H1 (cell line): ENCODE results near the gene MIR17HG. TPM values are rescaled to one million over a fixed set of nuclear protein-coding genes. Genes with fewer than 3 reads are reported as not detected.

ENCODE experiments used
- CTCF ChIA-PET: fragments of 300-600 bp; sonication (Branson Sonifier 250); formaldehyde crosslinking; loops from one replicate; lab custom pipeline; 2021; ENCODE audit not compliant: partially characterized antibody; lab: Charles Lee
- POLR2A ChIA-PET: fragments of 300-600 bp; sonication (Branson Sonifier 250); formaldehyde crosslinking; loops from one replicate; lab custom pipeline; 2021; ENCODE audit warnings: inconsistent platforms; ENCODE audit not compliant: partially characterized antibody; lab: Charles Lee
- DNase-seq, 2 experiments: peaks; one replicate each; pipeline versions ENCODE4 v3.0.0 to v3.0.0-alpha.2; 2010 to 2022; ENCODE audit warnings: low spot score in 2 of 2, low read depth in 1 of 2, mixed read lengths in 1 of 2
- FAIRE-seq: peaks from 2 replicates; lab custom pipeline; 2011; peaks lifted over from hg19 to GRCh38; lab: Jason Lieb, UNC
- H2AFZ ChIP-seq: 2 replicates; pipeline ENCODE4 v1.8.1; 2012; ENCODE audit warnings: low read length, inconsistent platforms
- H2AK5ac ChIP-seq: 2 replicates; pipeline ENCODE4 v1.6.1; 2013; ENCODE audit warnings: low read depth, low read length
- H2BK120ac ChIP-seq: replicated peaks from 2 replicates; pipeline ENCODE3; 2013; ENCODE audit warnings: low read depth, low read length, inconsistent platforms
- H2BK12ac ChIP-seq: 2 replicates; pipeline ENCODE4 v1.6.1; 2013; ENCODE audit warnings: low read depth, low read length
- H2BK15ac ChIP-seq: 2 replicates; pipeline ENCODE4 v1.6.1; 2013; ENCODE audit warnings: low read length
- H2BK20ac ChIP-seq: 2 replicates; pipeline ENCODE4 v1.6.1; 2013; ENCODE audit warnings: low read length
- H2BK5ac ChIP-seq: 2 replicates; pipeline ENCODE4 v1.6.1; 2013; ENCODE audit warnings: low read depth, low read length
- H3K14ac ChIP-seq: 2 replicates; pipeline ENCODE4 v1.6.1; 2013; ENCODE audit warnings: inconsistent platforms; ENCODE audit not compliant: insufficient read length
- H3K18ac ChIP-seq: 2 replicates; pipeline ENCODE4 v1.6.1; 2013; ENCODE audit warnings: low read length; ENCODE audit errors: extremely low read depth
- H3K23ac ChIP-seq: 2 replicates; pipeline ENCODE4 v1.6.1; 2013; ENCODE audit warnings: inconsistent platforms; ENCODE audit not compliant: insufficient read length
- H3K23me2 ChIP-seq: 2 replicates; pipeline ENCODE4 v1.6.1; 2013; ENCODE audit warnings: low read depth, low read length
- H3K27ac ChIP-seq: 2 replicates; pipeline ENCODE4 v1.6.1; 2011; ENCODE audit warnings: low read depth, low read length, inconsistent platforms
- H3K27me3 ChIP-seq, 4 experiments: replicated peaks in 1 of 4; 1 replicate in 1 of 4; 2 replicates in 3 of 4; pipeline versions ENCODE4 v1.6.1 to v1.8.1; 2011 to 2013; ENCODE audit warnings: low read length in 3 of 4, mild to moderate bottlenecking in 3 of 4, inconsistent platforms in 2 of 4, mixed read lengths in 2 of 4, moderate library complexity in 1 of 4; ENCODE audit not compliant: control insufficient read depth in 3 of 4, insufficient read depth in 3 of 4; ENCODE audit errors: extremely low read depth in 1 of 4
- H3K36me3 ChIP-seq, 4 experiments: 2 replicates each; pipeline versions ENCODE4 v1.6.1 to v1.8.1; 2011 to 2013; ENCODE audit warnings: mild to moderate bottlenecking in 4 of 4, low read length in 3 of 4, moderate library complexity in 2 of 4, control low read depth in 1 of 4, inconsistent platforms in 1 of 4; ENCODE audit not compliant: insufficient read depth in 4 of 4, control insufficient read depth in 2 of 4
- H3K4ac ChIP-seq: replicated peaks from 2 replicates; pipeline ENCODE3; 2013; ENCODE audit warnings: low read length, low read depth, mixed read lengths, inconsistent platforms; ENCODE audit not compliant: insufficient read length
- H3K4me1 ChIP-seq, 4 experiments: replicated peaks in 1 of 4; 1 replicate in 1 of 4; 2 replicates in 3 of 4; pipeline versions ENCODE4 v1.6.1 to v1.8.1; 2011 to 2013; ENCODE audit warnings: low read length in 3 of 4, inconsistent platforms in 2 of 4, mixed read lengths in 1 of 4; ENCODE audit not compliant: insufficient read depth in 4 of 4, control insufficient read depth in 3 of 4
- H3K4me2 ChIP-seq, 2 experiments: 2 replicates each; pipeline versions ENCODE4 v1.6.1 to v1.8.1; 2011 to 2013; ENCODE audit warnings: low read depth in 2 of 2, low read length in 2 of 2, control low read depth in 1 of 2, inconsistent platforms in 1 of 2, mild to moderate bottlenecking in 1 of 2; ENCODE audit not compliant: insufficient read depth in 1 of 2
- H3K4me3 ChIP-seq, 4 experiments: fragments of 200-600, 300-600 bp in 1 of 4; sonication (generic), shearing (Covaris generic), sonication (Bioruptor Twin) in 1 of 4; 2 replicates each; pipeline versions ENCODE4 v1.5.1 to v1.8.1; 2011 to 2016; ENCODE audit warnings: low read length in 4 of 4, low read depth in 3 of 4, control low read depth in 2 of 4, inconsistent platforms in 2 of 4, mild to moderate bottlenecking in 2 of 4, mixed read lengths in 1 of 4, moderate library complexity in 1 of 4; ENCODE audit not compliant: insufficient read depth in 2 of 4; ENCODE audit errors: extremely low read depth in 1 of 4
- H3K56ac ChIP-seq: replicated peaks from 2 replicates; pipeline ENCODE3; 2013; ENCODE audit warnings: low read depth, mild to moderate bottlenecking, mixed read lengths, low read length, inconsistent platforms; ENCODE audit not compliant: insufficient read length
- H3K79me1 ChIP-seq: 2 replicates; pipeline ENCODE4 v1.6.1; 2013; ENCODE audit warnings: low read depth, low read length, control low read depth
- H3K79me2 ChIP-seq, 2 experiments: 2 replicates each; pipeline versions ENCODE4 v1.6.1 to v1.8.1; 2012 to 2013; ENCODE audit warnings: low read length in 2 of 2, mild to moderate bottlenecking in 2 of 2, inconsistent platforms in 1 of 2; ENCODE audit not compliant: insufficient read depth in 2 of 2, control insufficient read depth in 1 of 2
- H3K9ac ChIP-seq, 4 experiments: replicated peaks in 1 of 4; 1 replicate in 1 of 4; 2 replicates in 3 of 4; pipeline versions ENCODE4 v1.6.1 to v1.8.1; 2011 to 2013; ENCODE audit warnings: low read depth in 3 of 4, low read length in 3 of 4, control low read depth in 2 of 4, mild to moderate bottlenecking in 2 of 4, moderate library complexity in 2 of 4, inconsistent platforms in 1 of 4; ENCODE audit errors: extremely low read depth in 1 of 4
- H3K9me3 ChIP-seq, 2 experiments: 2 replicates each; pipeline versions ENCODE4 v1.6.1 to v1.8.1; 2012 to 2013; ENCODE audit warnings: mild to moderate bottlenecking in 2 of 2, moderate library complexity in 2 of 2, control low read depth in 1 of 2, inconsistent platforms in 1 of 2, low read depth in 1 of 2, low read length in 1 of 2, mixed read lengths in 1 of 2; ENCODE audit not compliant: insufficient read depth in 2 of 2
- H4K20me1 ChIP-seq, 2 experiments: replicated peaks in 1 of 2; 2 replicates each; pipeline versions ENCODE3 to v1.8.1; 2011 to 2013; ENCODE audit warnings: inconsistent platforms in 2 of 2, low read length in 2 of 2, mild to moderate bottlenecking in 1 of 2; ENCODE audit not compliant: insufficient read depth in 2 of 2, control insufficient read depth in 1 of 2
- H4K5ac ChIP-seq: 2 replicates; pipeline ENCODE4 v1.6.1; 2013; ENCODE audit warnings: low read length, low read depth, mixed read lengths, inconsistent platforms; ENCODE audit not compliant: insufficient read length
- H4K8ac ChIP-seq: 2 replicates; pipeline ENCODE4 v1.8.0; 2013; ENCODE audit warnings: mild to moderate bottlenecking, moderate library complexity, low read length, inconsistent platforms; ENCODE audit not compliant: insufficient read depth; ENCODE audit errors: extremely low read depth
- H4K91ac ChIP-seq: replicated peaks from 2 replicates; pipeline ENCODE3; 2013; ENCODE audit warnings: low read length, mixed read lengths, inconsistent platforms; ENCODE audit not compliant: insufficient read length
- BACH1 ChIP-seq: IDR thresholded peaks from 2 replicates; pipeline ENCODE4 v1.6.1; 2012; ENCODE audit warnings: low read length, improper control_type of control experiment
- BCL11A ChIP-seq, 2 experiments: IDR thresholded peaks; one replicate each; pipeline ENCODE4 v1.6.1; 2011; ENCODE audit warnings: low read depth in 2 of 2, low read length in 2 of 2, mild to moderate bottlenecking in 2 of 2
- CTCF ChIP-seq, 3 experiments: IDR thresholded peaks; 1 replicate in 2 of 3; 2 replicates in 1 of 3; pipeline versions ENCODE4 v1.5.1 to v1.6.1; 2011; ENCODE audit warnings: low read length in 3 of 3, mild to moderate bottlenecking in 3 of 3, inconsistent platforms in 2 of 3, low read depth in 1 of 3, moderate library complexity in 1 of 3; ENCODE audit not compliant: insufficient read depth in 1 of 3; ENCODE audit errors: control extremely low read depth in 1 of 3
- JUN ChIP-seq: IDR thresholded peaks from 2 replicates; pipeline ENCODE4 v1.6.1; 2011; ENCODE audit warnings: low read depth, mild to moderate bottlenecking, improper control_type of control experiment, low read length
- MAFK ChIP-seq: IDR thresholded peaks from 2 replicates; pipeline ENCODE4 v1.6.1; 2012; ENCODE audit warnings: low read depth, mild to moderate bottlenecking, improper control_type of control experiment, low read length
- POLR2AphosphoS5 ChIP-seq: IDR thresholded peaks from 2 replicates; pipeline ENCODE4 v1.6.1; 2011; ENCODE audit warnings: low read depth, low read length
- RBBP5 ChIP-seq: IDR thresholded peaks from 2 replicates; pipeline ENCODE4 v1.7.1; 2012; ENCODE audit warnings: low read depth, mild to moderate bottlenecking, inconsistent platforms, low read length, moderate library complexity, borderline replicate concordance
- TCF12 ChIP-seq: IDR thresholded peaks from 2 replicates; pipeline ENCODE4 v1.6.1; 2011; ENCODE audit warnings: low read depth, mild to moderate bottlenecking, low read length
- TEAD4 ChIP-seq: IDR thresholded peaks from 2 replicates; pipeline ENCODE4 v1.6.1; 2012; ENCODE audit warnings: low read depth, low read length, inconsistent platforms, mixed read lengths
- USF2 ChIP-seq: IDR thresholded peaks from 2 replicates; pipeline ENCODE4 v1.6.1; 2011; ENCODE audit warnings: low read length, improper control_type of control experiment
- ZNF274 ChIP-seq: IDR thresholded peaks from 2 replicates; pipeline ENCODE4 v1.7.0; 2012; ENCODE audit warnings: low read length, borderline replicate concordance; ENCODE audit errors: extremely low read depth
- WGBS, 2 experiments: shearing (Covaris generic) in 1 of 2; methylation state at CpG; one replicate each; pipeline versions ENCODE4 v1.1.6 to v1.1.7; 2013 to 2015; ENCODE audit warnings: low lambda C conversion rate in 2 of 2, mixed read lengths in 2 of 2, inconsistent platforms in 1 of 2, low coverage in 1 of 2, missing lambda C conversion rate in 1 of 2; ENCODE audit not compliant: insufficient replicate concordance in 2 of 2, insufficient coverage in 1 of 2, insufficient read length in 1 of 2; ENCODE audit errors: extremely low coverage in 1 of 2, missing lambda C conversion rate in 1 of 2; 5-methylcytosine and 5-hydroxymethylcytosine counted together
- polyA plus RNA-seq, 7 experiments: library from polyadenylated mRNA; depleted of rRNA in 3 of 7; stranded (reverse) in 5 of 7; unstranded in 2 of 7; fragments of >200 nt in 5 of 7; fragments of 200-250 nt in 2 of 7; gene quantifications; 1 replicate in 5 of 7; 2 replicates in 1 of 7; 4 replicates in 1 of 7; pipeline versions ENCODE4 v1.2.1 to v1.2.3, GENCODE V29; 2011 to 2013; ENCODE audit warnings: missing spikeins in 2 of 7, mixed read lengths in 2 of 7
- total RNA-seq: library from RNA; stranded (reverse); fragmentation: NEBNext Ultra II Directional; extraction: Animal tissue kit (Norgen Biotek cat#: 25700); gene quantifications from 2 replicates; pipeline ENCODE4 v1.2.1, GENCODE V29; 2021

MIR17HG gene
- total and polyA plus RNA-seq, 2 of the 8 experiments (the other 6 are each of a cell fraction or from before 2014, with no cell fraction given) = 11.5 to 36.9 TPM

DNA sequence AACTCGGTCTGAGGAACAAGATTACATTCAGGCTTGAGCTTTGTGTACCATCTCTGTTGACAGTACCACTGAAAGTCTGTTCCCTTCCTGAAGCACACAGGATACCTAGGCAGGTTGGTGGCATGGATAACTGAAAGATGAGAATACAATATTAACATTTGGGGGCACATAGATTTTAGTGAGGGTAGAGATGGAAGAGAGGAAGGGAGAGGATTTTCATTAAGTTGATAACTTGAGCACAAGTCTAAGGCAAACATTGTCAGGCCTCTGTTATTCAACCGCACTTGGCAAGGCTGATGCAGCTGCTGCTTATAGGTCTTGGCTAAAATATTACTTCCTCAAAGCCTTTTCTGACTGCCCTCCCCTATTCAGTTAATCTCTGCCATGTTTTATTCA, 10.9 kb downstream of the MIR17HG start:
- FAIRE-seq = no peak
- Histone ChIP-seq H3K79me1 (no peaks in the 10 kb centered on the region), H3K36me3 (peaks cover 4 to 48% (median 23%) of the 10 kb centered on the region in 4 experiments), H2BK12ac (no peak overlapping the region), H4K8ac (no peak overlapping the region), H2BK120ac (no peak overlapping the region), H4K5ac (no peak overlapping the region), H2AK5ac (no peak overlapping the region), H3K23ac (no peak overlapping the region), H3K9ac (no peak overlapping the region), H3K4me3 (no peak overlapping the region), H4K20me1 (peaks cover 9 to 10% of the 10 kb centered on the region in 2 experiments), H3K4me1 (no peaks in the 10 kb centered on the region; a peak in 1 of 7 replicates), H4K91ac (no peak overlapping the region), H3K27ac (no peak overlapping the region), H2BK20ac (no peak overlapping the region), H2BK15ac (no peak overlapping the region), H3K23me2 (no peaks in the 10 kb centered on the region), H2AFZ (no peak overlapping the region), H3K18ac (no peak overlapping the region), H2BK5ac (no peak overlapping the region), H3K4me2 (no peak overlapping the region), H3K56ac (no peak overlapping the region), H3K79me2 (peaks cover 0 to 7% of the 10 kb centered on the region in 2 experiments; a peak in 2 of 4 replicates), H3K9me3 (no peaks in the 10 kb centered on the region), H3K14ac (no peak overlapping the region), H3K4ac (no peak overlapping the region), H3K27me3 (no peaks in the 10 kb centered on the region)
- ChIA-PET POLR2A (interaction anchor here (0.8 to 6.3 kb wide), 9 partner anchors 8 to 49 kb away, joined by 3 to 59 read pairs (median 5); partner anchors contain the start of genes GPC5 and MIR17HG), CTCF (interaction anchor here (0.8 to 2.4 kb wide), 5 partner anchors 9 to 372 kb away, joined by 3 to 5 read pairs (median 3); no protein-coding TSS in a partner anchor)
- WGBS, 2 experiments = 87% methylated on average over 2 of the region's 2 CpGs; no CpG with 5 or more reads in 1 of the 2 experiments
- no peak for DNase-seq
- TF ChIP-seq CTCF (IDR thresholded peaks at IDR 0.05; ENCODE audit: control extremely low read depth in 1 of 3, insufficient read depth in 1 of 3, low read depth in 1 of 3, low read length in 3 of 3) (no peak), BACH1 (no peak), JUN (no peak), RBBP5 (no peak), POLR2AphosphoS5 (peak; percentile 85), ZNF274 (no peak), MAFK (no peak), USF2 (0 out of 2 replicates have a peak, but pooled peaks have one; percentile 9), BCL11A (IDR thresholded peaks at IDR 0.05; ENCODE audit: low read depth in 2 of 2, low read length in 2 of 2) (no peak), TEAD4 (no peak), TCF12 (no peak)
